Astrocyte (in vitro differentiated cells and primary cell): ENCODE results near the gene CEP128.

Experiments
- EZH2 ChIP-seq: IDR thresholded peaks from 2 replicates; pipeline ENCODE4 v1.6.1; 2012; ENCODE audit warnings: mild to moderate bottlenecking, low read length, inconsistent platforms; ENCODE audit not compliant: insufficient read depth
- TF ChIP-seq, protein P1 (sequence below): IDR thresholded peaks from 2 replicates; pipeline ENCODE4 v1.5.1; 2011; ENCODE audit warnings: low read depth, mild to moderate bottlenecking, inconsistent platforms, low read length, moderate library complexity; ENCODE audit not compliant: insufficient read depth

DNA sequence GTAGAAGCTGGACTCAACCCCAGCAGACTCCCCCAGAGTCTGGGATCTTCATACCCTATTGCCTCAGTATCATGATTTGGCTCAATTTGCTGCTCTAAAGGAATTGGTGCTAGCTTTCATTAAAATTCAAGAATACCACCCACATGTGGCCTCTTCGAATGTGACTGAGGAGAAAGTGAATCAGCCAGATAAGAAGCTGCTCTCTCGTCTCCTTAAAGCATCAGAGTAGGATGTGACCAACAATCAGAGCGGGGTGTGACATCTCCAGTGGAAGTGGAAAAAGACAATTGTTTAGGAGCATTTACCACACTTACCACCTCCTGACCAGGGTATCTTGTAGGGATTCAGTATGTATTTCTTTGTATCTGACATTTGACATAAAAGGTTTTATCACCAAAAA is 452.0 kb downstream of the CEP128 start:
- TF ChIP-seq, protein P1, sequence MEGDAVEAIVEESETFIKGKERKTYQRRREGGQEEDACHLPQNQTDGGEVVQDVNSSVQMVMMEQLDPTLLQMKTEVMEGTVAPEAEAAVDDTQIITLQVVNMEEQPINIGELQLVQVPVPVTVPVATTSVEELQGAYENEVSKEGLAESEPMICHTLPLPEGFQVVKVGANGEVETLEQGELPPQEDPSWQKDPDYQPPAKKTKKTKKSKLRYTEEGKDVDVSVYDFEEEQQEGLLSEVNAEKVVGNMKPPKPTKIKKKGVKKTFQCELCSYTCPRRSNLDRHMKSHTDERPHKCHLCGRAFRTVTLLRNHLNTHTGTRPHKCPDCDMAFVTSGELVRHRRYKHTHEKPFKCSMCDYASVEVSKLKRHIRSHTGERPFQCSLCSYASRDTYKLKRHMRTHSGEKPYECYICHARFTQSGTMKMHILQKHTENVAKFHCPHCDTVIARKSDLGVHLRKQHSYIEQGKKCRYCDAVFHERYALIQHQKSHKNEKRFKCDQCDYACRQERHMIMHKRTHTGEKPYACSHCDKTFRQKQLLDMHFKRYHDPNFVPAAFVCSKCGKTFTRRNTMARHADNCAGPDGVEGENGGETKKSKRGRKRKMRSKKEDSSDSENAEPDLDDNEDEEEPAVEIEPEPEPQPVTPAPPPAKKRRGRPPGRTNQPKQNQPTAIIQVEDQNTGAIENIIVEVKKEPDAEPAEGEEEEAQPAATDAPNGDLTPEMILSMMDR = no peak
- no peak for TF ChIP-seq EZH2
